Myocyte (in vitro differentiated cells): Measurements from ENCODE around the gene KLHL29. TPM values are rescaled to one million over a fixed set of nuclear protein-coding genes. Genes with fewer than 3 reads are reported as not detected.

Experiments
- DNase-seq: peaks from one replicate; pipeline ENCODE4 v3.0.0-alpha.2; 2012; ENCODE audit warnings: low read depth
- total RNA-seq: library from RNA; depleted of rRNA; stranded (reverse); fragments of >200 nt; gene quantifications from 2 replicates; pipeline ENCODE4 v1.2.3, GENCODE V29; 2014

KLHL29 gene
- total RNA-seq, 1 donor from 2014 or later, result 3.6 TPM

DNA sequence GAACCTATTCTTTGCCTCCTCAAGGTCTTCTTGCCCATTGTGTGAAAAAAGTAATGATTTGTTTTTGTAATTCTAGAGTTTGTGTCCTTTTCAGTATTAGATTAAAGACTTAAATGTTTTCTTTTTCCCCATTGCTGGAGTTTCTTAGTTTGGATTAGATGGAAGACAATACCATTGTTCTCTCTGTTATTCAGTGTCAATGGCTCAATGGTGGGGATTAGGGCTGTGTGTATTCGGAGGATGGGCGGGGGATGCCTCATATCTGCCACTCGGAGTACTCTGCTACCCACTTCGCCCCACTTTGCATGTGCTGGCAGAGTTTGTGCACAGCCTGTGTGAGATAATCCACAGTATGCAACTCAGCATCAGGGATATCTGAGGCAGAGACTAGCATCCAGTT, 90.1 kb downstream of the KLHL29 start:
- no peak for DNase-seq

DNA sequence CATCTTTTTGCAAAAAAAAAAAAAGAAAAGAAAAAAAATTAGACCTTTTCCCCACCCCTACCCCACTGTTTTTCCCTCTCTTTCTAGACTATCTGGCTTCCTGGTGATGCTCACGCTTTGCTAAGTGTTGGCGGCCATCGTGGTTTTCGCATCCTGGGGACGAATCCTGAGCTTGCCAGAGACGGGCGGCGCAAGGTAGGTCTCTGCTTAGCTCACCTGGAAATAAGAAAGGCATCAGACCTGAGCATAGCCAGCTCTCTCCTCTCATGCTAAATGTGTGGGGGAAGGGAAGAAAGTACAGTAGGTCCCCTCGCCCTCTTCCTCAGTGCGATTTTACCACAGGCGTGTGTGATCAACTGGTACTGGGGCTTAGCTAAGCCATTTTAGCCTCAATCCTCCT, 90.5 kb downstream of the KLHL29 start:
- no peak for DNase-seq

DNA sequence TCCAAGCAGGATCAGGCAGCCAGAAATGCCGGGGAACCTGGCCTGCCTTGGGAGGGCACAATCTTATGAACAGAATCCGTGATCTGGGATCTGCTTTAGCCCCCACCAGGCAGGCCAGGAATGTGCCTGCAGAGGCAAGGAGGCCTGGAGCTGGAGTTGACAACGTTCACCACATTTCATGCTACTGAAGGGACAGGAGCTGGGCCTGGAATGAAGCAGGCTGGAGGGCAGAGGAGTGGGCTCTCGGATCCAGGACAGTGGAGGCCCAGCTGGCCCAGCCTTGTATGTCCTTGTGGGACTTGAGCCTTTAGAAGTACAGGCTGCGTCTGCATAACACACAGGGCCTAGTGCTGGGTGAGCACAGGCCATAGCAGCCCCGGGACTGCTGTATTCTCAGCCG, 91.8 kb downstream of the KLHL29 start:
- DNase-seq, result no peak

- no peak for DNase-seq
Measured at GRCh38 chr2:23477392-23477791, 92.4 kb downstream of the KLHL29 start.

DNA sequence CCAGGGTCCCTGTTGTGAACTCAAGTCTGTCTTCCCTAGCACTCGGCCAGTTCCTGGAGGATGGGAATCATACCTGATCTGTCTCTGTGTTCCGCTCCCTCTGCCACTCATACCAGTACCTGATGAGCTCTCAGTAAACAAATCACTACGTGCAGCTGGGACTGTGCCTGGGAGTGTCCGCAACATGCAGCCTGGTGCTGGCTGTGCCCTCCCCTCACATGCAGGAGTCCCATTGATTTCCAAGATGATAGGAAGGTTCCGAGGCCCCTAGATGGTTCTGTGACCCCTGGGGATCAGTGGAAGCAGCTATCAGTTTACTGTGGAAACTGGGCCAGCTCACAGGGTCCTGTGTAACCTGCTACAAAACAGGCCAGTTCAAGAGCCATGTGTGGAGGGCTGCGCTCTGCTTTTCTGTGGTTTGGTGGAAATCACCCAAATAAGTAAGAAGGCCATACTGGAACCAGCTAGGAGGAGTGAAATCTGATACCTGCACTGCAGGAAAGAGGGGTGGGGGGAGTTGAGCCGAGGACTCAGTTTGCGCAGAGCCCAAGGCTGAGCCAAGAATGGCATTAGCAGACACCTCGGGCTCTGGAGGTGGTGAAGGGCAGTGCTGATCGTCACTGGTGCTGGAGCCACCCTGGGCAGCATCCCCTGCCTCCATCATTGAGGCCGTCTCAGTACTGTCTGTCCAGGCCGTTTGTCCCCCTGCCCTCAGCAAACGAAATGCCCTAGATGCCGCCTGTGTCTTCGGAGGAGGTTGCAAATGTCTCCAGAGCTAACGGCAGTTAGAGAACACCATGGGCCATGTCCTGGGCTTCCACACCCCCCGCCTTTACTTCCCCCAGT, 93.3 kb downstream of the KLHL29 start:
- no peak for DNase-seq

- DNase-seq, result peak; percentile 21
Measured at GRCh38 chr2:23478933-23479683, 94.1 kb downstream of the KLHL29 start.

- DNase-seq, result peak; percentile 37
Measured at GRCh38 chr2:23480957-23481797, 96.2 kb downstream of the KLHL29 start.

GRCh38 chr2:23482188-23482587, 97.2 kb downstream of the KLHL29 start:
- no peak for DNase-seq

GRCh38 chr2:23482607-23483006, 97.6 kb downstream of the KLHL29 start:
- DNase-seq, result no peak

GRCh38 chr2:23483791-23484190, 98.8 kb downstream of the KLHL29 start:
- DNase-seq, result no peak

GRCh38 chr2:23484275-23484674, 99.3 kb downstream of the KLHL29 start:
- no peak for DNase-seq

DNA sequence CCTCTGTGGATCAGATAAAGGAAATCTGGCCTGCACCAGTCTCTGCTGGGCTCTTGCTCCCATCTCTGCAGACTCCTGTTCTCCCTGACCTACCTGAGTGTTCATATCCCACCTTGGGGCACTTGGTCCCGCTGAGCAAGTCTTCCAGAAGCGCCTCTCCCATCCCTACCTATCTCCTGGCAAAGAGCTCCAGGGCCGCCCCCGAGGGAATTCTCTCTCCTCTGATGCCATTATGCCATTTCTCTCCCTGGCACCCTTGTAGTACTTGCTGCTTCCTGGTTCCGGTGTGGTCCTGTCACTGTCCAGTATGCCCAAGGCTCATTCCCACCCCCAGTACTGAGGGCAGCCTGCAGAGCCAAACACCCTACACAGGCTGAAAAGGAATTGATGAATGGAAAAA, 99.8 kb downstream of the KLHL29 start:
- DNase-seq, result no peak

DNA sequence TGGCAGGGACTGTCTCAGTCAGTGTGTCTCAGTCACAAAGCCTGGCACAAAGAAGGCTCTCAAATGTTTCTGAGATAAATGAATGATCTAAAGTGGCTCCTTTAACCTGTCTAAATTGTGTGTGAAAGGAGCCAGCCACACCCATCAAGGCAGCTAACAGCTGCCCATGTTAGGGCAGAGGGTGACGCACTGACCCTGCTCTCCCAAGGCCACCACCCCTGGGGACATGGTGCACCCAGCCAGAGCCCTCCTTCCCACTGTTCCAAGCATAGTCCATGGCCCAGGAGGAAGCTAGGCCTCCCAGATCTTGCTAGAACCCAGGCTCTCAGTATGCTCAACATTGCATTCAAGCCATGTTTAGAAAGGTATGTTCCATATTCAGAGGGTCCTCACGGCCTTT, 100.3 kb downstream of the KLHL29 start:
- no peak for DNase-seq

DNA sequence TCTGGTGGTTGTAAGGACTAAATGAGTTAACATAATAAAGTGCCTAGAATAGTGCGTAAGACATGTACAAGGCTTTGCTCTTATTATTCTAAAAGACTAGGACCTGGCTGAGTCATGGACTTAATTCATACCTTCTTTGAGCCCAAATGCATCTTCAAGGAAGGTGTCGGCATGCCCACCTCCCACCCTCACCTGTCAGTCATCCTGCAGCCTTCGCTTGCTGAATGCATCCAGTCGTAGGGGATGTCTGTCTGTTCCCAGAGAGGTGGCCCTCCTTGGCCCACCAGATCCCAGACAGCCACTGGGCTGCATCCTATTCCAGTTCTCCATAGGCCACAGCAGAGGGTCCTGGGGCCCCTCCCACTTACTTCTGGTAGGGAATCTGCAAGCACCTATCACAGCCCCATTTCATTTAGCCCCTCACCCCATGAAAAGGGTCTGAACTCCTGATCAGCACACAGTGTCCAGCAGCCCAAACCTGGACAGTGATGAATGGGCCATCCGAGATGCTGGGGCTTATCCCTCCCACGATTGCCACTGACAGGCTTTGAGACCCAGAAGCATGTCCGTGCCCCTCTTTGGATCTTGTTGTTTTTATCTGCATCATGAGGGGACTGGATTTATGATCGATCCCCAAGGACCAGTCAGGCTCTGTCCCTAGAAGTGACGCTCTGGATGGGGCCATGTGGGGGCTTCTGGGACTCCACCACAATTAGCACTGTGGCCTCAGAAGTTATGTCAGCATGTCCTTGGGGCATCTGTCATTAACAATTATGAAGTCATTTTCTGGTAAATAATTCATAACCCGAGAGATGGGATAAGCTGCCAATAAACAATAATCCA, 101.1 kb downstream of the KLHL29 start:
- DNase-seq, result no peak

GRCh38 chr2:23486684-23487075, 101.7 kb downstream of the KLHL29 start:
- DNase-seq, result peak; percentile 9

GRCh38 chr2:23487735-23488492, 102.9 kb downstream of the KLHL29 start:
- peak; percentile 90 for DNase-seq

GRCh38 chr2:23488584-23488983, 103.6 kb downstream of the KLHL29 start:
- DNase-seq, result no peak

DNA sequence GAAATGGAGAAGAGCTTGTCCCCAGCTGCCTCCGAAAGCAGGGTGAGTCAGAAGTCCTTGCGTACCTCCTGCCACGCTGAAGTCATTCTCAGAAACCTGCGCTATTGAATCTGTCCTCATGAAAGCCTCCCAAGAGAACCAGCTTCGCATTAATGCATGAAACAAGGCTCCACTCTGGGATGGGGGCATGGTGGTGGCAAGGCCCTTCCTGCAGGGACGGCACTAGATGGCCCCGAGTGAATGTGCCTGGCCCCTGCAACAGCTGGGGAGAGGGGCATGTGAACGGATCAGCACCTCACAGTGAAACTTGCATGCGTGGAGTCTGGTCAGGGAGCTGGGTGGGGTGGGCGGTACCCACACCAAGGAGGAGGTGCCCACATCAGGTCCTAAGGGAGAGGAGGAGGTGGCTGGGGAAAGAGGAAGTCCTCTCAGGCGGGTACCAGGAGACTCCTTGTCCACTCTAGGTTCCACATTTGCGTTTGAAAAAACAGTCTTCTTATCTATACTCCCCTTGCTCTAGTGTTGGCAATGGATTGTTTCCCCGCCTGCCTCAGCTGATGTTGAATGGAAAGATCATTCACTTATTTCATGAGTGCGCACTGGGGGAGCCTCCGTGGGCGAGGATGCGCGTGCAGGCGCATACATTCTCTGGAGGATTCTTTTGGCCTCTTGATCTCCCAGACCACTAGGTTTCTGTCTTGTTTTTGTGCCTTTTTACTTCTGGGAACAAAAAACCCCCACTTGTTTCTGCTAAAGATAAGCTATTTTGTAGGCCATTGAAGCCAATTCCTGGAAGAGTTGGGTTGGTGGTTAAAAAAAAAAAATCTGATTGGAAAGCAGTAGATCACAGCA, 104.7 kb downstream of the KLHL29 start:
- DNase-seq, result no peak
